Osteoblast (primary cell): ENCODE results near the gene GNB2. TPM values are rescaled to one million over a fixed set of nuclear protein-coding genes. Genes with fewer than 3 reads are reported as not detected.
"Not testable (repeated sequence)": the region's sequence is repeated elsewhere in the genome, so short reads cannot be mapped to it uniquely, and the experiment has no call there.

Experiments
- DNase-seq: peaks from one replicate; pipeline ENCODE4 v3.0.0; 2011; ENCODE audit warnings: low spot score, mixed read lengths; ENCODE audit not compliant: insufficient read length; ENCODE audit errors: missing footprints
- H2AFZ ChIP-seq: 2 replicates; pipeline ENCODE4 v1.6.0; 2011; ENCODE audit warnings: mild to moderate bottlenecking, low read length
- H3K27ac ChIP-seq: 2 replicates; pipeline ENCODE4 v1.5.1; 2011; ENCODE audit warnings: mild to moderate bottlenecking, low read depth, low read length, moderate library complexity
- H3K27me3 ChIP-seq: 2 replicates; pipeline ENCODE4 v1.6.0; 2012; ENCODE audit warnings: mild to moderate bottlenecking, control low read depth, inconsistent platforms, low read length, moderate library complexity; ENCODE audit not compliant: insufficient read depth
- H3K36me3 ChIP-seq: 2 replicates; pipeline ENCODE4 v1.5.1; 2011; ENCODE audit warnings: mild to moderate bottlenecking, low read length, control low read depth, moderate library complexity; ENCODE audit not compliant: insufficient read depth
- H3K4me1 ChIP-seq: 2 replicates; pipeline ENCODE4 v1.5.1; 2011; ENCODE audit warnings: mild to moderate bottlenecking, low read length, control low read depth, moderate library complexity; ENCODE audit not compliant: insufficient read depth
- H3K4me2 ChIP-seq: 2 replicates; pipeline ENCODE4 v1.6.0; 2011; ENCODE audit warnings: mild to moderate bottlenecking, low read length; ENCODE audit not compliant: insufficient read depth
- H3K4me3 ChIP-seq: fragments of 200-600 bp; sonication (generic); 3 replicates; pipeline ENCODE4 v1.5.1; 2012; ENCODE audit warnings: mild to moderate bottlenecking, low read length, inconsistent platforms; ENCODE audit not compliant: insufficient read depth
- H3K79me2 ChIP-seq: 2 replicates; pipeline ENCODE4 v1.6.0; 2012; ENCODE audit warnings: mild to moderate bottlenecking, low read length, control low read depth, inconsistent platforms; ENCODE audit not compliant: insufficient read depth
- H3K9me3 ChIP-seq: 2 replicates; pipeline ENCODE4 v1.5.1; 2011; ENCODE audit warnings: low read depth, low read length, control low read depth
- H4K20me1 ChIP-seq: 2 replicates; pipeline ENCODE4 v1.6.0; 2012; ENCODE audit warnings: mild to moderate bottlenecking, low read length, control low read depth; ENCODE audit not compliant: insufficient read depth
- CTCF ChIP-seq: IDR thresholded peaks from 2 replicates; pipeline ENCODE4 v1.5.1; 2011; ENCODE audit warnings: mild to moderate bottlenecking, low read depth, low read length, moderate library complexity; ENCODE audit errors: extremely low read depth
- total RNA-seq: library from RNA; depleted of rRNA; stranded (reverse); fragments of >200 nt; gene quantifications from 2 replicates; pipeline ENCODE4 v1.2.3, GENCODE V29; 2012

Gene GNB2
- total RNA-seq, 1 donor, result 72.7 TPM

GRCh38 chr7:100668069-100668449 lies 5.5 kb upstream of the GNB2 start:
- Histone ChIP-seq H3K27ac (no peak overlapping the region), H3K9me3 (no peaks in the 10 kb centered on the region), H2AFZ (no peak overlapping the region), H3K4me1 (no peaks in the 10 kb centered on the region), H3K36me3 (no peaks in the 10 kb centered on the region), H3K79me2 (no peaks in the 10 kb centered on the region), H3K4me3 (no peak overlapping the region), H3K27me3 (peaks cover 2% of the 10 kb centered on the region), H4K20me1 (no peaks in the 10 kb centered on the region), H3K4me2 (no peak overlapping the region)
- no peak for TF ChIP-seq CTCF
- DNase-seq, result no peak

- DNase-seq, H3K79me2 ChIP-seq, H4K20me1 ChIP-seq, H3K4me2 ChIP-seq, H3K9me3 ChIP-seq, H3K4me3 ChIP-seq, H2AFZ ChIP-seq, H3K4me1 ChIP-seq, H3K27me3 ChIP-seq, H3K36me3 ChIP-seq, H3K27ac ChIP-seq: not testable (repeated sequence)
These were observed 4.4 kb upstream of the GNB2 start for GRCh38 chr7:100669106-100669505.

GRCh38 chr7:100670074-100670473 lies 3.5 kb upstream of the GNB2 start:
- no peak overlapping the region for H2AFZ ChIP-seq
- TF ChIP-seq CTCF, result no peak
- no peak overlapping the region for H3K4me2 ChIP-seq
- no peak overlapping the region for H3K27ac ChIP-seq
- DNase-seq, result no peak
- H3K9me3 ChIP-seq, result no peaks in the 10 kb centered on the region
- peaks cover 13% of the 10 kb centered on the region for H3K79me2 ChIP-seq
- no peak overlapping the region for H3K4me3 ChIP-seq
- no peaks in the 10 kb centered on the region for H3K4me1 ChIP-seq
- no peaks in the 10 kb centered on the region for H4K20me1 ChIP-seq
- H3K27me3 ChIP-seq, result peaks cover 2% of the 10 kb centered on the region
- no peaks in the 10 kb centered on the region for H3K36me3 ChIP-seq

- Histone ChIP-seq H3K9me3 (no peaks in the 10 kb centered on the region), H2AFZ (no peak overlapping the region), H3K4me1 (no peaks in the 10 kb centered on the region), H3K4me2 (no peak overlapping the region), H3K79me2 (peaks cover 28% of the 10 kb centered on the region), H3K36me3 (peaks cover 3% of the 10 kb centered on the region), H4K20me1 (peaks cover 5% of the 10 kb centered on the region), H3K27me3 (peaks cover 2% of the 10 kb centered on the region), H3K4me3 (no peak overlapping the region), H3K27ac (no peak overlapping the region)
- no peak for TF ChIP-seq CTCF
- DNase-seq, result no peak
These were observed 1.9 kb upstream of the GNB2 start for GRCh38 chr7:100671353-100672327.
